HepG2 (cell line): Measurements from ENCODE around the gene PASD1. TPM values are rescaled to one million over a fixed set of nuclear protein-coding genes. Genes with fewer than 3 reads are reported as not detected.

Experiments used
- ATAC-seq: fragments of 200-7000 bp; cut with Tn5 transposase; 3 replicates; pipeline ENCODE4 v1.9.1; 2020; ENCODE audit warnings: mild to moderate bottlenecking, moderate library complexity
- BruUV-seq: library from RNA; stranded (reverse); fragments of 400-500 nt; replicated peaks from 2 replicates; lab custom pipeline; 2021; lab: Mats Ljungman, UMichigan
- CTCF ChIA-PET: fragments of 300-600 bp; formaldehyde crosslinking; extraction: SDS; loops from one replicate; lab custom pipeline; 2021; ENCODE audit warnings: low total read pairs, inconsistent platforms, low intra/inter-chr PET ratio; lab: Yijun Ruan, JAX
- POLR2A ChIA-PET: fragments of 350-600 bp; sonication (Branson Sonifier 250); formaldehyde crosslinking; loops from one replicate; lab custom pipeline; 2020; ENCODE audit warnings: antibody characterized with exemption, inconsistent platforms; lab: Yijun Ruan, JAX
- DNase-seq: peaks from one replicate; pipeline ENCODE4 v3.0.0-alpha.2; 2015; ENCODE audit warnings: low spot score
- FAIRE-seq: peaks from 3 replicates; lab custom pipeline; 2011; peaks lifted over from hg19 to GRCh38; lab: Jason Lieb, UNC
- H2AFZ ChIP-seq: one replicate; pipeline ENCODE4 v1.6.1; 2011; ENCODE audit warnings: low read length, inconsistent platforms
- H3K27ac ChIP-seq: fragments of 300-600 bp; 3 replicates; pipeline ENCODE4 v1.8.0; 2011; ENCODE audit warnings: mixed run types, mild to moderate bottlenecking, mixed read lengths, low read length, inconsistent platforms; ENCODE audit not compliant: insufficient read depth; ENCODE audit errors: extremely low read length
- H3K27me3 ChIP-seq, 2 experiments: fragments of 200-600 bp in 1 of 2; 2 replicates in 1 of 2; 3 replicates in 1 of 2; pipeline versions ENCODE4 v1.6.0 to v1.8.0; 2011; ENCODE audit warnings: low read length in 2 of 2, mild to moderate bottlenecking in 2 of 2, moderate library complexity in 2 of 2, inconsistent platforms in 1 of 2; ENCODE audit not compliant: insufficient read depth in 2 of 2, control insufficient read depth in 1 of 2
- H3K36me3 ChIP-seq, 2 experiments: fragments of 200-600 bp in 1 of 2; replicated peaks in 1 of 2; 2 replicates in 1 of 2; 3 replicates in 1 of 2; pipeline versions ENCODE4 v1.5.1 to v1.8.0; 2011; ENCODE audit warnings: low read length in 2 of 2, inconsistent platforms in 1 of 2; ENCODE audit not compliant: insufficient read depth in 2 of 2, control insufficient read depth in 1 of 2
- H3K4me1 ChIP-seq: 2 replicates; pipeline ENCODE4 v1.5.1; 2012; ENCODE audit warnings: low read length, inconsistent platforms; ENCODE audit not compliant: insufficient read depth
- H3K4me2 ChIP-seq: 2 replicates; pipeline ENCODE4 v1.6.0; 2011; ENCODE audit warnings: low read depth, low read length, inconsistent platforms
- H3K4me3 ChIP-seq, 3 experiments: fragments of 200-600 bp in 1 of 3; sonication (generic), shearing (Covaris generic) in 1 of 3; replicated peaks in 1 of 3; 2 replicates each; pipeline ENCODE4 v1.5.1; 2011 to 2016; ENCODE audit warnings: low read length in 3 of 3, inconsistent platforms in 2 of 3, low read depth in 2 of 3, mild to moderate bottlenecking in 2 of 3, control low read depth in 1 of 3, mixed read lengths in 1 of 3; ENCODE audit not compliant: insufficient read depth in 1 of 3
- H3K79me2 ChIP-seq: one replicate; pipeline ENCODE4 v1.6.1; 2011; ENCODE audit warnings: low read length, inconsistent platforms; ENCODE audit not compliant: insufficient read depth
- H3K9ac ChIP-seq: 2 replicates; pipeline ENCODE4 v1.6.0; 2011; ENCODE audit warnings: mild to moderate bottlenecking, low read depth, low read length, inconsistent platforms; ENCODE audit not compliant: insufficient read depth
- H3K9me3 ChIP-seq: 2 replicates; pipeline ENCODE4 v1.5.1; 2012; ENCODE audit warnings: mild to moderate bottlenecking, low read length
- H4K20me1 ChIP-seq: 2 replicates; pipeline ENCODE4 v1.6.0; 2011; ENCODE audit warnings: inconsistent platforms, mild to moderate bottlenecking, low read length, moderate library complexity; ENCODE audit not compliant: insufficient read depth
- ASH2L ChIP-seq: fragments of 300-600, 200-600 bp; sonication (generic); IDR thresholded peaks from 2 replicates; pipeline ENCODE4 v1.7.0; 2017; ENCODE audit warnings: low read depth, mild to moderate bottlenecking, moderate library complexity, mixed read lengths, low read length; ENCODE audit not compliant: insufficient read length
- ATF7 ChIP-seq, 2 experiments: fragments of 450-650 bp in 1 of 2; sonication (generic) in 1 of 2; formaldehyde crosslinking in 1 of 2; IDR thresholded peaks; 2 replicates each; pipeline versions ENCODE4 v1.4.0 to v1.6.1; 2016 to 2020; ENCODE audit warnings: antibody characterized with exemption in 1 of 2, mild to moderate bottlenecking in 1 of 2, missing genetic modification reagents in 1 of 2
- FOXA3 ChIP-seq: IDR thresholded peaks from 2 replicates; pipeline ENCODE4 v1.6.1; 2016; ENCODE audit warnings: missing genetic modification reagents, missing compliant biosample characterization
- GZF1 ChIP-seq: sonication (generic); formaldehyde crosslinking; IDR thresholded peaks from 2 replicates; pipeline ENCODE4 v1.5.1; 2020; ENCODE audit warnings: mild to moderate bottlenecking, missing genetic modification reagents
- KAT7 ChIP-seq: IDR thresholded peaks from 2 replicates; pipeline ENCODE4 v1.6.1; 2018; ENCODE audit warnings: borderline replicate concordance, missing compliant biosample characterization
- KLF15 ChIP-seq: sonication (generic); formaldehyde crosslinking; IDR thresholded peaks from 2 replicates; pipeline ENCODE4 v1.8.1; 2023; ENCODE audit warnings: borderline replicate concordance, mild to moderate bottlenecking, inconsistent platforms, missing genetic modification reagents, mixed read lengths
- KLF6 ChIP-seq: IDR thresholded peaks from 2 replicates; pipeline ENCODE4 v1.8.0; 2016; ENCODE audit warnings: missing biosample characterization, missing genetic modification reagents
- NFKBIZ ChIP-seq: IDR thresholded peaks from 2 replicates; pipeline ENCODE4 v1.6.1; 2018; ENCODE audit warnings: missing genetic modification reagents, missing compliant biosample characterization
- REXO4 ChIP-seq: sonication (generic); formaldehyde crosslinking; IDR thresholded peaks from 2 replicates; pipeline ENCODE4 v1.8.0; 2022; ENCODE audit warnings: missing genetic modification reagents, mild to moderate bottlenecking, borderline replicate concordance
- WIZ ChIP-seq: sonication (generic); formaldehyde crosslinking; IDR thresholded peaks from 2 replicates; pipeline ENCODE4 v1.5.1; 2020; ENCODE audit warnings: mild to moderate bottlenecking, missing genetic modification reagents
- ZNF160 ChIP-seq: sonication (generic); formaldehyde crosslinking; IDR thresholded peaks from 2 replicates; pipeline ENCODE4 v1.8.0; 2022; ENCODE audit warnings: mild to moderate bottlenecking, inconsistent platforms, missing genetic modification reagents
- ZNF180 ChIP-seq: sonication (generic); formaldehyde crosslinking; IDR thresholded peaks from 2 replicates; pipeline ENCODE4 v1.4.0; 2020; ENCODE audit warnings: low read depth, missing genetic modification reagents, borderline replicate concordance
- ZNF230 ChIP-seq: sonication (generic); formaldehyde crosslinking; IDR thresholded peaks from 2 replicates; pipeline ENCODE4 v1.4.0; 2020; ENCODE audit warnings: mild to moderate bottlenecking, missing genetic modification reagents
- ZNF337 ChIP-seq: sonication (generic); formaldehyde crosslinking; IDR thresholded peaks from 2 replicates; pipeline ENCODE4 v1.5.1; 2020; ENCODE audit warnings: missing genetic modification reagents, low read depth, mild to moderate bottlenecking, borderline replicate concordance
- ZNF44 ChIP-seq: sonication (generic); formaldehyde crosslinking; IDR thresholded peaks from 2 replicates; pipeline ENCODE4 v1.5.1; 2020; ENCODE audit warnings: mild to moderate bottlenecking, missing genetic modification reagents
- ZNF768 ChIP-seq: sonication (generic); formaldehyde crosslinking; IDR thresholded peaks from 2 replicates; pipeline ENCODE4 v1.4.0; 2020; ENCODE audit warnings: missing genetic modification reagents
- ZNF800 ChIP-seq: sonication (generic); formaldehyde crosslinking; IDR thresholded peaks from 2 replicates; pipeline ENCODE4 v1.4.0; 2020; ENCODE audit warnings: missing genetic modification reagents
- WGBS: methylation state at CpG from one replicate; pipeline ENCODE4 v1.1.6; 2017; ENCODE audit warnings: low lambda C conversion rate; 5-methylcytosine and 5-hydroxymethylcytosine counted together
- in situ Hi-C: cut with HindIII; loops from 2 replicates; pipeline ENCODE4 v1.10.0; 2017; ENCODE audit warnings: low pct_unique_long_range_greater_than_20kb; ENCODE audit not compliant: extremely low pct_ligation_motif_present
- intact Hi-C: fragments of 100-400 bp; cut with micrococcal nuclease; formaldehyde crosslinking; loops from one replicate; pipeline ENCODE4 v1.10.0; 2022; ENCODE audit not compliant: unreplicated experiment
- polyA plus RNA-seq, 8 experiments: library from polyadenylated mRNA; depleted of rRNA in 3 of 8; stranded (reverse) in 7 of 8; unstranded in 1 of 8; fragments of >200 nt; fragmentation: Illumina TruSeq in 4 of 8; extraction: Trizol in 4 of 8; gene quantifications; 2 replicates each; pipeline versions ENCODE4 v1.2.1 to v1.2.3, GENCODE V29; 2011 to 2016; ENCODE audit warnings: low read depth in 4 of 8, missing spikeins in 1 of 8, mixed read lengths in 1 of 8; ENCODE audit not compliant: insufficient read depth in 1 of 8
- total RNA-seq, 5 experiments: library from RNA; depleted of rRNA; stranded (reverse); fragments of >200 nt; fragmentation: Illumina TruSeq; extraction: Trizol; gene quantifications; 2 replicates each; pipeline ENCODE4 v1.2.3, GENCODE V29; 2016; ENCODE audit warnings: low read depth in 1 of 5
- TF ChIP-seq, protein P1 (sequence below): sonication (generic); formaldehyde crosslinking; IDR thresholded peaks from 2 replicates; pipeline ENCODE4 v1.8.0; 2022; ENCODE audit warnings: mild to moderate bottlenecking, missing genetic modification reagents, moderate library complexity

PASD1 gene
- total and polyA plus RNA-seq, 2 of the 13 experiments (the other 11 are each of a cell fraction or from before 2014, with no cell fraction given) = not detected

DNA sequence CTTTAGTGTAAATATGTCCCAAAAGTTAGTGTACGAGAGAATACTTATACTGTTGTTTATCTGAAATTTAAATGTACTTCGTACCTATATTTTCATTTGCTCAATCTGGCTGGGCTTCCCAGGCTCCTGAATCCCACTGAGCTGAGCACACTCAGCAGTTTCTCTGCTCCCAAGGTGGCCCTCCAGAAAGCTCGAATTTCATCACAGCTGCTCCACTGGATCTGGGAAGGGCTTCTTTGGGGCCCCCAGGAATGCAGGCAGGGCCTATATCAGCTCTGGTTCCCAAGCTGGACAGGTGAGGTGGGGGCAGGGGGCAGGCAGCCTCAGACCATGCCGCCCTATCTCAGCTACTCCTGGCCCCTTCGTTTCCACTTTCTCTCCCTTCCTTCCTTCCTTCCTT, 150.9 kb downstream of the PASD1 start:
- BruUV-seq = no TSS peak

More for the DNA sequence above, 150.9 kb downstream of the PASD1 start:
- 0% methylated on average over 2 of the region's 5 CpGs for WGBS
- in situ Hi-C loops = no loop called here
- H3K4me1 ChIP-seq = no peaks in the 10 kb centered on the region
- TF ChIP-seq ASH2L = no peak
- no peak for TF ChIP-seq KLF15
- no peak for TF ChIP-seq REXO4 (CRISPR knock-in tag)
- TF ChIP-seq WIZ (CRISPR knock-in tag) = no peak
- no peak for TF ChIP-seq ZNF337 (CRISPR knock-in tag)
- TF ChIP-seq GZF1 (CRISPR knock-in tag) = no peak
- no peak for TF ChIP-seq ZNF768 (CRISPR knock-in tag)
- no peak for TF ChIP-seq ZNF160 (CRISPR knock-in tag)
- TF ChIP-seq, protein P1, sequence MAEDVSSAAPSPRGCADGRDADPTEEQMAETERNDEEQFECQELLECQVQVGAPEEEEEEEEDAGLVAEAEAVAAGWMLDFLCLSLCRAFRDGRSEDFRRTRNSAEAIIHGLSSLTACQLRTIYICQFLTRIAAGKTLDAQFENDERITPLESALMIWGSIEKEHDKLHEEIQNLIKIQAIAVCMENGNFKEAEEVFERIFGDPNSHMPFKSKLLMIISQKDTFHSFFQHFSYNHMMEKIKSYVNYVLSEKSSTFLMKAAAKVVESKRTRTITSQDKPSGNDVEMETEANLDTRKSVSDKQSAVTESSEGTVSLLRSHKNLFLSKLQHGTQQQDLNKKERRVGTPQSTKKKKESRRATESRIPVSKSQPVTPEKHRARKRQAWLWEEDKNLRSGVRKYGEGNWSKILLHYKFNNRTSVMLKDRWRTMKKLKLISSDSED (CRISPR knock-in tag) = no peak
- no peak for TF ChIP-seq ZNF44 (CRISPR knock-in tag)
- TF ChIP-seq KAT7 (CRISPR knock-in tag) = no peak
- TF ChIP-seq ATF7 (IDR thresholded peaks at IDR 0.05) = no peak
- no peak for TF ChIP-seq ATF7 (CRISPR knock-in tag; IDR thresholded peaks at IDR 0.05)
- no peak for TF ChIP-seq ZNF230 (CRISPR knock-in tag)
- no peak for TF ChIP-seq FOXA3
- no peak for TF ChIP-seq KLF6 (CRISPR knock-in tag)
- no peak for TF ChIP-seq ZNF800 (CRISPR knock-in tag)
- no peak for TF ChIP-seq NFKBIZ
- TF ChIP-seq ZNF180 (CRISPR knock-in tag) = no peak
- H3K9ac ChIP-seq = no peak overlapping the region
- H3K4me3 ChIP-seq = no peak overlapping the region
- H3K27me3 ChIP-seq = no peaks in the 10 kb centered on the region
- FAIRE-seq = no peak
- intact Hi-C loops = no loop called here
- H3K36me3 ChIP-seq = no peaks in the 10 kb centered on the region
- H3K4me2 ChIP-seq = no peak overlapping the region
- no peak overlapping the region for H3K27ac ChIP-seq
- no peak overlapping the region for H2AFZ ChIP-seq
- ChIA-PET POLR2A (no interaction called here), CTCF (interaction anchor here (1.5 kb wide), 1 partner anchor 922 kb away, joined by 4 read pairs; no protein-coding TSS in a partner anchor)
- no peaks in the 10 kb centered on the region for H3K9me3 ChIP-seq
- no peak for DNase-seq
- H4K20me1 ChIP-seq = no peaks in the 10 kb centered on the region
- no peaks in the 10 kb centered on the region for H3K79me2 ChIP-seq
- ATAC-seq = no peak
